Activated CD8-positive, alpha-beta memory T cell treated with anti-CD3 and anti-CD28 coated beads for 48 hours (primary cell): ENCODE data around the gene TDRD7.
A peak's percentile ranks its signal among the peaks of the same experiment; 100 is the strongest.
"Not testable (repeated sequence)": the region's sequence is repeated elsewhere in the genome, so short reads cannot be mapped to it uniquely, and the experiment has no call there.

Experiments
- DNase-seq, 3 experiments: peaks; one replicate each; pipeline ENCODE4 v3.0.0-alpha.2; 2020; ENCODE audit warnings: low read depth in 2 of 3, low spot score in 2 of 3

Gene TDRD7

DNA sequence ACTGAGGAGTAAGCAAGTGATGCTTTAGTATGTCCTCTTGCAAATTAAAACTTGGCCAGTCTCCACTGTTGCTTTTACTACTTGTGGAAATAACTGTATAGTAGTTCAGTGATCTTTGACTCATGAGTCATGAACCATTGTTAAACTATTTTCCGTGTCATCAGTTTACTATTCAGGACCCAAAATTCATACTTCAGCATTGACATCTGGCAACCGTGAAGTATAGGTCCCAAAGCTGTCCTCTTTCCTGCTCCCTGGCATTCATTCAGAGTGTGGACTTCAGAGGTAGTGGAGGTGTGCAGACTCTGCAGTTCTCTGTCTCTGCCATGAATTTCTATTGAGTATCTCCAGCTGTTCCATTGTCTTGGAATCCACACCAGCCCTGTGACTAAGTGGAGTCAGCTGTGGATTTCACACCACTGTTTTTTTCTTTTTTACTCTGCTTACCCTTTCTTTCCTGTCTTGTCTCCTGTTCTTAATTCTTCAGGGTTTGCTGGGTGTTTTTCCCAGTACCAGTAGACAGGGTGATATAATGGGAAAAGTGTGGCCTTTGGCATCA, 7.5 kb downstream of the TDRD7 start:
- no peak for DNase-seq

DNA sequence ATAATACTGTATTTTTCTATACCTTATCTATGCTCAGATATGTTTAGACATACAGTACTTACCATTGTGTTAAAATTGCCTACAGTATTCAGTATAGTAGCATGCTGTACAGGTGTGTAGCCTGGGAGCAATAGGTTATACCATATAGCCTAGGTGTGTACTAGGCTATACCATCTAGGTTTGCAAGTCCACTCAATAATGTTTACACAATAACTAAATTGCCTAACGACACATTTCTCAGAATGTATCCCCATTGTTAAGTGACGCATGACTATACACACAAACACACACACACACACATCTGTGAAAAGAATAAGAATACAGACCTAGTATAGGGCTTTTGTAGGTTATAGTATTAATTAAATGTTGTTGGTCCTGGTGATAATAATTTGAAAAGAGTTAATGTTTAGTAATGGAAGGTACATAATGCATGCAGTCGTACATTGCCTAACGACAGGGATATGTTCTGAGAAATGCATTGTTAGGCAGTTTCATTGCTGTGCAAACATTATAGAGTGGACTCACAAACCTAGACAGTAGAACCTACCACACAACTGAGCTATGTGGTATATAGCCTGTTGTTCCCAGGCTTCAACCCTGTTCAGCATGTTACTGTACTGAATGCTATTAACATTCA, 13.6 kb downstream of the TDRD7 start:
- DNase-seq = no peak

DNA sequence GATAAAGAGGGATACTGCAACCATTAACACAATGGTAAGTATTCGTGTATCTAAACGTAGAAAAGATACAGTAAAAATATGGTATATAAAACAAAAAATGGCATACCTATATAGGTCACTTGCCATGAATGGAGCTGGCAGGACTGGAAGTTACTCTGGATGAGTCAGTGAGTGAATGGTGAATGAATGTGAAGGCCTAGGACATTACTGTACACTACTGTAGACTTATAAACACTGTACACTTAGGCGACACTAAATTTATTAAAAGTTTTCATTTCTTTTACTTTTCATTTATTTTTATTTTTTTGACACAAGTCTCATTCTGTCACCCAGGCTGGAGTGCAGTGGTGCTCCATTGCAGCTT, 14.1 kb downstream of the TDRD7 start:
- DNase-seq = no peak

DNA sequence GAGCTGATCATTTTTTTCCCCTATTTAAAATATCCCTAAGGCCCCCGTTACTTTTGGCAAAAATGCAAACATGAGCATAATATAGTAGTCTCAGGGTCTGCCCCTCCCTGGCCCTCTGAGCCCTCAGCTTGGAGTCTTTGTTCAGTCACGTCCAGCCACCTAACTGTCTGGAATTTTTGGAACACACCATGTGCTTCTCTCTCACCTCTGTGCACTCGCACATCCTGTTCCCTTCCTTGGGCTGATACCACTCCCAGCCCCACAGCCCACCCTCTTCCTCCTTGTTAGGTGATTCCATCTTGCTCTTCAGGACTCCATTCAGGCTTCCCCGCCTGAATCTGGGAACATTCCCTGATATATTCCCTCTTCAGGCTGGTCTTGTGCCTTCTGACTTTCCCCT, 16.0 kb downstream of the TDRD7 start:
- no peak for DNase-seq

DNA sequence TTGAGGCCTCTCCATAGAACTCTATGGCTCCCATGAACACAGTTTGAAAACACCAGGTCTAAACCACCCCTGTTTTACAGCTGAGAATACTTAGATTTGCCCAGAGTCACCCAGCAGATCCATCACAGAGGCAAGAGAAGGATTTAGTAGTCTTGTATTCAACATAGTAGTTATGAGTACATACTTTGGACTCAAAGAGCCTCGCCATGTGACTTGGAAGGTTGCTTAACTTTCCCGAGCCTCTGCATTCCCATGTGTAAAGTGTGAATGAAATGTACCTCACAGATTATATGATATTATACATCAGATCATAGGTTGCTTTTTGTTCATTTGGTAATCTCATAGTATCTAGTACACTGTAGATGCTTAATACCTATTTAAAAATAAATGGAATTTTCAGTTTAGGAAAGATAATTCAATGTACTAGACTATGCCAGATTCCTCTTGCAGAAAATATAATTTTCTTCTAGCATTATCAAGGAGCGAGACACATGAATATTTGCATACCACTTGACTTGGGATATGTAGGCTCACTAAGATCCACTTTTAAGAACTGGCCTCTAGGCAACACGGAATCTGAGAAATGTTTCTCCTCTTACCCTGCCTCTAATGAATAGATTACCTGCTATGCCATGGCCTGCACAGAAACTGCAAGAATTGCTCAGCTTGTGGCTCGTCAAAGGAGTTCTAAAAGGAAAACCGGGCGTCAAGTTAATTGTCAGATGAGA, 18.6 kb downstream of the TDRD7 start:
- DNase-seq = no peak

DNA sequence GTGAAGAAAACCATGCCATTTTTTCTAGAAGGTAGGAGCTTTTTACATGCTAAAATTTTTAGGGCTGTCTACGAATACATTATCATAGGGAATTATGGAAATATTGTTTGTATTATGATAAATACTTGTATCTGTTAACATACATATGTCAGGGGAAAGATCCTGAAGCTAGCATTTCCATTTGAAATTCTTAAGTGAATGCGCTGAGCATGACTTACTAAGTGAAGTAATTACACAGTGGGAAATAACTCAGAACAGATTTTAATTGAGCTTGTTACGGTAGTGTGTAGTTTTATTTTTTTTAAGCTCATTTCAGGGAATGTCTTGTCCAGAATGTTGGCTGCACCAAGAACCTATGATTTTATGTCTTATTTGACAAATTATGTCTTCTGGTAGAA, 19.1 kb downstream of the TDRD7 start:
- DNase-seq = no peak

DNA sequence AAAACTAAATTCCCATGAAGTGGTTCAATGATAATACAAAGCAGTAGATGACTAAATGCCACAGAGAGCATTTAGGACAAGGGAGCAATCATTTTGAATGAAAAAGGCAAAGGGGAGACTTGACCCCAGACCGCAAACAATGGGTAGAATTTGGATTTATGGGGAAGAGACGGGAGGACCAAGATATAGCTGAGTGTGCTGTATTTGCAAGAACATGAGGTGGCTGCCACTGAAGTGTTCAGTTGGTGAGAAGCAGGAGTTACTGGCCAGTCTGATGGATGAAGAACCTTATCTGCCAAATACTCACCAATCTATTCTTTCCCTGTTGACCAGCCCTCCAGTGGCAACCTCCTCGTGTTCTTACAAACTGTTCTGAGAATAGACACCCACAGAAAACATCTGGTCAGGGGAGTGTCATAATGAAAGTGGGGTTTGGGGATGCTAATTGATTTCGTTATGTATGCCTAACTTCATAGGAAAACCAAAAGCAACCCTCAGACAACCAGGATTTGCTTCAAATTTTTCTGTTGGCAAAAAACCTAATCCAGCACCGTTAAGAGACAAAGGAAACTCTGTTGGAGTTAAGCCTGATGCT, 19.8 kb downstream of the TDRD7 start:
- no peak for DNase-seq

DNA sequence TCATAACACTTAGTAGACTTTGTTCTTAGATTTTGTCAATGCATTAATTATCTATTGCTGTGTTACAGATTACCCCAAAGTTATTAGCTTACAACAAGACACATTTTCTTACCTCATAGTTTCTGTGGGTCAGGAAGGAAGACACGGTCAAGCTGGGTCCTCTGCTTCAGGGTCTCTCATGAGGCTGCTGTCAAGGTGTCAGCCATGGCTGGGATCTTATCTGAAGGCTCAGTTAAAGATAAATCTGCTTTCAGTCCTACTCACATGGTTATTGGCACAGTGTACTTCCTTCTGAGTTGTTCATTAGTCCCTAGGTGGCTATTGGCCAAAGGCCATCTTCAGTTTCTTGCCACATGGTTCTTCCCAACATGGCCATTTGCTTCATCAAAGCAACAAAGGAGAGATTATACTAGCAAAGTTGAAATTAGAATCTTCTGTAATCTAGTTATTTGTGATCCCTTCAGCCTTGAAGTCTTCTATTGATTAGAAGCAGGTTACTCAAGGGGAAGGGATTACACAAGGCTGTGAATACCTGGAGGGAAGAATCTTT, 25.2 kb downstream of the TDRD7 start:
- DNase-seq = no peak

DNA sequence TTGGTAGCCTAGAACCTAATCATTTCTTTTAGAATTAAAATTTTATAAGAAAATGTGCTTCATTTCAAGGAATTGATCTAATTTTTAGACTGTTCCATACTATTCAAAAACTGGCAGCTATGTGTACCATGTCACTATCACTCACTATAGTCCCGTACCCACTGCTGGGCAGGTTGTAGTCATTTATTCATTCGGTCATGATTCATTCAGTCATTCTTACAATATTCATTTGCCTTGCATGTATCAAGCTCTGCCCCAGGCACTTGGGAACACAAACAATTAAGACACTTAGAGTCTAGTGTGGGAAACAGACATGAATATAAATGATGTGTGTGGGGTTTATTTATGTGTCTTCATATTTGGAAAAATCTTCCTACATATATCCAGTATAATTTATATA, 26.4 kb downstream of the TDRD7 start:
- no peak for DNase-seq

DNA sequence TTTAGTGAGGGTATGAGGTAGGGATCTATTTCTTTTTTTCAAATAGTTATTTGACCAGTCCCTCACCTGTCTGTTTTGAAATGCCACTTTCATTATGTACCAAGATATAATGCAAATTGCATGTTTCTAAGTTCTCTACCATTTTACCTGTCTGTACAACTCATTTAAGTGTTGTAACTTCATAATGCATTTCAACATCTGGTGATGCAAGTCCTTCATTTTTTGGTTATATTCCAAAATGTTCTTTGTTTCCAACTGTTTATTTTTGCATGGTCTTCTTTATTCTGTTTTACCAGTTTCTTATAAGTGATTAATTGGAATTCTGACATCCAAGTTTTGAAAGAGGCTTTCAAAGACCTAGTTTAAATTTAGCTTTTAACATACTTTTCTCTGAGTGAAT, 26.8 kb downstream of the TDRD7 start:
- no peak for DNase-seq

DNA sequence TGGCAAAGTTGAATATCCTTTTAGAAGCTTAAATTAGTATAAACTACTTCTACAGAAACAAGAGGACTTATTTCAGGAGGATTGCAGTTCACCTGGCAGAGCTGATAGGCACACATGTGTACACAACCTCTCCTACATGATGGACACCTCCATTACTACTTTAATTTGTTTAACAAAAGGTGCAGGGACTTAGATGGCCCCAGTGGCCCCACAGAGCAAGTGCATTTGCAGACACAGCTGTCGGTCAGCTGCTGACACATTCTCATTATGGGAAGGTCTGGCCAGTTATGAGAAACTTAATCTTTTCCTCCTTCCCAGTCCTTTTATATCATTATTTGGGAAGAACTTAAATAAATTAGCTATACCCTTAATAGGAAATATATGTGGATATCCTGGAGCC, 28.3 kb downstream of the TDRD7 start:
- no peak for DNase-seq

DNA sequence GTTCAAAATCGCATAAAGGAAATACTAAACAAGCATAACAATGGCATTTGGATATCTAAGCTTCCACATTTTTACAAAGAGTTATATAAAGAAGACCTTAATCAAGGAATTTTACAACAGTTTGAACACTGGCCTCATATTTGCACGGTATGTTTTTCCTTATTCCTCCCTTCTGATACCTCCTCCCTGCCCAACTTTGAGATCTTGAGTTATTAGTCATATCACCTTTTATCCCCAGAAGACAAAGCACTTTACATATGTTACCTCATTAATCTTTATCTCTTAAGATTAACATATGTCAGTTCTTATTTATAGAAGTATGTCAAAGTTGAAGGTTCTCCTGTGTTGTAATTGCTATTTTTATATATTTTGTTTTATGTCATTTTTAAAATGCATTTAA, 29.8 kb downstream of the TDRD7 start:
- DNase-seq = no peak

DNA sequence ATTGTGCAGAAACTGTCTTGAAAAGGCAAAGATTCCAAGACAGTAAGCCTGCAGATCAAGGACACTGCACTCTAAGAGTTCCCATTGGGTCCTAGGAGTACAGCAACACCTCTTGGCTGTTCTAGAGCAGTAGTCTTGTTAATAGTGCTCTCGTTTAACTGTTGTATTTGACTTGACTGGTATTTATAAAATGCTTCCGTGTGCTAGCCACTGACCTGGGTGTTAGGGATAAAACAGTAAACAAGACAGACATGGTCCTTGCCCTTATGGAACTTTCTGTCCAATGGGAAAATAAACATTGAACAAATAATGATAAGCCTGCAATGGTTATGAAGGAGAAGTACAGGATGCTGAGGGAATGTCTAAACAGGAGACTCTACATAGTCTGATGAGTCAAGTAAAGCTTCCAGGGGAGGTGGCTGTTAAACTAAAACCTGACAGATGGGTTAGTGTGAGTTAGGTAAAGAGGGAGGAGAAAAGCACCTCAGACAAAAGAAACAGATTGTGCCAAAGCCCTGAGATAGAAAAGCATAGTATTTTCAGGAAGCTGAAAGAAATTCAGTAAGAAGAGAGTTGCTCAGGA, 33.3 kb downstream of the TDRD7 start:
- DNase-seq = no peak

DNA sequence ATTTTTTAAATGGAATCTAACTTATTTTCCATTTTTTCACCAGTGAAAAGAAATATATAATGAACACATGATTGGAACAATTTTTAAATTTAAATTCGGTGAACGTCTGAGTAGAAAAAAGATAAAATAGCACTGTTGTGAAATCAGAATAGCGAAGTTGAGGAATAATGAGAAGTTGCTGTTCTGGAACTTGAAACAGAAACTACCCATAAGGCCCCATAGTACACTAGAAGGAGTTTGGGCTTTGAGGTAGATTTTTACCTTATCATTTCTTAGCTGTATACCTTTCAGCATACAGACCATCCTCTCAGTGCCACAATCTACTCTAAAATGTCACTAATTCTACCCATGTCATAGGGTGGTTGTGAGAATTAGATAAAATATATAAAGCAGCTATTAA, 35.1 kb downstream of the TDRD7 start:
- no peak for DNase-seq

DNA sequence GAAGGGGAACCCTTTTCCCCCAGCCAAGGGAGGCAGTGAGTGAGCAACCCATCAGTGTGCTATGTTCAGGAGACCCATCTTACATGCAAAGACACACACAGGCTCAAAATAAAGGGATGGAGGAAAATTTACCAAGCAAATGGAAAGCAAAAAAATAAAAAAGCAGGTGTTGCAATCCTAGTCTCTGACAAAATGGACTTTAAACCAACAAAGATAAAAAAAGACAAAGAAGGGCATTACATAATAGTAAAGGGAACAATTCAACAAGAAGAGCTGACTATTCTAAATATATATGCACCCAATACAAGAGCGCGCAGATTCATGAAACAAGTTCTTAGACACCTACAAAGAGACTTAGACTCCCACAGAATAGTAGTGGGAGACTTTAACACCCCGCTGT, 41.7 kb downstream of the TDRD7 start:
- not testable (repeated sequence) for DNase-seq

DNA sequence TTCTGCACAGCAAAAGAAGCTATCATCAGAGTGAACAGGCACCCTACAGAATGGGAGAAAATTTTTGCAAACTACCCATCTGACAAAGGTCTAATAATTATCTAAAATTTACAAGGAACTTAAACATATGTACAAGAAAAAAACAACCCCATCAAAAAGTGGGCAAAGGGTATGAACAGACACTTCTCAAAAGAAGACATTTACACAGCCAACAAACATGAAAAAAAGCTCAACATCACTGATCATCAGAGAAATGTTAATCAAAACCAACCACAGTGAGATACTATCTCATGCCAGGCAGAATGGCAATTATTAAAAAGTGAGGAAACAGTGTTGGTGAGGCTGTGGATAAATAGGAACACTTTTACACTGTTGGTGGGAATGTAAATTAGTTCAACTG, 44.9 kb downstream of the TDRD7 start:
- DNase-seq = not testable (repeated sequence)

DNA sequence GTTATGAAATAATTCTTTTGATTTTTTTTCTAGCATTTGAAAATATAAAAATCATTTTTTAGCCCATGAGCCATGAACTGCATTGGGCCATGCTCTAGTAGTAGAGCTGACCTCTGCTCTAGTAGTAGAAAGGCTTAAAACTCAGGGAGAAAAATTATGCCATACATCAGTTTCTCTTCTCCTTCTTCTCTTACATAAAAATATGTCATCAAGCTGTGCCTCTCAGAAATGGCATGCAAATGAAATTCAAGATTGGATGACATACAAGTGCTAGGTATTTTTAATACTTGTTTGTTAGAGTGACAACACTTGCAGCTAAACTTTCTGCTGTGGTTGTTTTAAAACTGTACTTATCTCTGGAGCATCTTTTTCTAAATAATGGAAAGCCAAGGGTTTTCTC, 47.4 kb downstream of the TDRD7 start:
- no peak for DNase-seq

DNA sequence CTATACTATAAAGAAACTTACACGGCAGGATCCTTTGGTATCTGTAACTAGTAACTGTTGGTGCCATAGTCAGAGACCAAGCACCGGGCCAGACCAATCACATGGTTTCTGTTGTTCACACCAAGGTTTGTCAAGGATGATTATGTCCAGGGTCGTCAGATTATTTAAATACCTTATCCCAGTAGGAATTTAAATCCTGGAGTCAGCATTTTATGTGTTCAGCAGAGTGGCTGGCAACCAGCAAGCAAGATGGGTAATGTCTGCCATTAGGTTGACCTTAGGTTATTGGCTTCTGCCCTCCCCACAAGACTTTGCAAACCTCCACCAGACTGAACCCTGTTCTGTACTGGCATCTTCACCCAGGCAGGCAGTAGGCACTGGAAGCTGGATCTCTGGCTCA, 50.3 kb downstream of the TDRD7 start:
- DNase-seq = no peak

DNA sequence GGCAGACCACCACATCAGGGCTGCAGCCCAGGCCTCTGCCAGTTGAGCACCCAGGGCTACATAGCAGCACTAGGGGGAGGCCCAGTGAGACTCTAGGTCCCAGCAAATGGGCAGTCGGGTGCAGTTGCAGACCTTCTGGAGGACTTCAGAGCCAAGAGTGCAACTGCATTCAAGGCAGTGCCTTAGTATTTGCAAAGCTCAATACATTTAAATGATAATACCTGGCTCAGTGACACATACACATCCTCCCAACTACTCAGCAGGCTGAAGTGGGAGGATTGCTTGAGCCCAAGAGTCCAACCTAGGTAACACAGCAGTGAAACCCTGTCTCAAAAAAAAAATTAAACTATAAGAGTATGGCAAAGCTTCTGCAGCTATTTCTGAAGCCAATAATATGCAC, 51.0 kb downstream of the TDRD7 start:
- DNase-seq = no peak

DNA sequence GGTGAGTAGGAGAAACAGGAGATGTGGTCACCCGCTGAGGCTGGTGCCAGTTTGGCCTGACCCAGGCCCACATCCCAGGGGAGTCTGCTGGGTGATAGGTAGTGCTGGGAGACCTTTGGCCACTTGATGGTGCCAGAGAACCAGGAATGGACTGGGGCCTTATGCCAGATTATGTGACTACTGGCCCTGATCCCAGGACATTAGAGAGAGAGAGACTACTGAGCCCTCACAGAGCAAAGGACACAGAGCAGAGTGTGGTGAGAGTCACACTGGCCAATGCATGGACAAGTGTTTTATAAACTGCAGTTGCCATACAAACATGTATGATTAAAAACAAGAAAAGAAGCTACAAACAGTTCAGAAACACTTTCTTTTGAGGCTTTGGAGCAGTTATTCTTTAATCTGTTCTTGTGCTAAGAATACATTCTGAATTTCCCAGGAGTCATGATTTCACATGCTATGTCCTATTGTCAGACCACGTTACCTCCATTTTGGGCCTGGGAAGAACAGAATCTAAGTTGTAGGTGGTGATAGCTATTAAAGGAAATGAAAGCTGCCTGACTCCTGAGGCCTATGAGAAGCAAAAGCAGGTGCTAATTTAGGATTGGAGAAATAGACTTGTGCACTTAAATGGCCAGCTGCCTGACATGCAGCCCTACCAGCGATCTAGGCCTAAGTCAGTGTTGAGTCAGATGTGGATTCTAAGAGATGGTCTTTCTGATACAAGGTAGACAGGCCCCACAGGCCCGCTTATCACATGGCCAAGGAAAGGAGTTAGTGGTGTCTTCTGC, 57.0 kb downstream of the TDRD7 start:
- peak in 2 of 3 experiments; percentile 0 to 10 for DNase-seq

DNA sequence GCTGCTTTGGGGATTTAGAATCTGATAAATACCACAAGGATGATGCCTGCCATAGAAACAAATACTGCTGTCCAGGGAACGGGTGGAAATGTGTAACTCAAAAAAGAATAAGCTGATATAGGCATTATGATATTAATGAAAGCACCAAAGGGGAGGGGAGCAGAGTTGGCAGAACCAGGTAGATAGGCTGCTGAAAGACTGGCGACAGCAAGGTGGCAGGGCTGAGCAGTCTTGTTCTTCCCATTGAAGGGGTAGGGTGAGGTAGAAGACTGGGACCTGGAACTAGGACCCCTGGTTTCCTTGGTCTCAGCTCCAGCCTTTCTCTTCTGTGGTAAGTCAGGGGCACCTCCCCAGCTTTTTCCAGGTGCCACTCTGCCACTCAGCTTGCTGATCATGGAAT, 58.2 kb downstream of the TDRD7 start:
- no peak for DNase-seq
